ENCODE results near the gene DMRTA2. TPM values are rescaled to one million over a fixed set of nuclear protein-coding genes. Genes with fewer than 3 reads are reported as not detected.

DMRTA2 gene
- total RNA-seq, 4 donors from 2014 or later: not detected

- no peak for DNase-seq
- TF ChIP-seq POLR2A (IDR thresholded peaks at IDR 0.05) (no peak), CTCF (IDR thresholded peaks at IDR 0.05) (no peak)
- H3K9me3 ChIP-seq: no peaks in the 10 kb centered on the region
- WGBS, 2 donors: 9% methylated on average over 15 to 23 of the region's 23 CpGs
- peaks cover 46% of the 10 kb centered on the region for H3K27me3 ChIP-seq
- no peak overlapping the region for H3K4me3 ChIP-seq (replicated peaks in 1 of 3)
- intact Hi-C loops (cut with DNase I): no loop called here
- H3K27ac ChIP-seq: no peak overlapping the region
- peaks cover 4 to 41% of the 10 kb centered on the region in 2 donors for H3K4me1 ChIP-seq
- H3K36me3 ChIP-seq: no peaks in the 10 kb centered on the region
These were observed 5.7 kb downstream of the DMRTA2 start for GRCh38 chr1:50417507-50417906.

- intact Hi-C loops (cut with DNase I): no loop called here
- Histone ChIP-seq H3K27me3 (peaks cover 39% of the 10 kb centered on the region), H3K36me3 (no peaks in the 10 kb centered on the region), H3K4me1 (peaks cover 4 to 40% of the 10 kb centered on the region in 2 donors), H3K9me3 (no peaks in the 10 kb centered on the region), H3K4me3 (replicated peaks in 1 of 3) (no peak overlapping the region), H3K27ac (no peak overlapping the region)
- DNase-seq: no peak
- WGBS, 2 donors: 4 to 5% methylated on average over 32 to 41 of the region's 46 CpGs
- no peak for TF ChIP-seq POLR2A (IDR thresholded peaks at IDR 0.05)
- TF ChIP-seq CTCF (IDR thresholded peaks at IDR 0.05): no peak
These were observed 6.4 kb downstream of the DMRTA2 start for GRCh38 chr1:50416553-50417453.

GRCh38 chr1:50416150-50416527 lies 7.1 kb downstream of the DMRTA2 start:
- Histone ChIP-seq H3K27me3 (peaks cover 33% of the 10 kb centered on the region), H3K36me3 (no peaks in the 10 kb centered on the region), H3K4me1 (peaks cover 4 to 36% of the 10 kb centered on the region in 2 donors), H3K4me3 (replicated peaks in 1 of 3) (no peak overlapping the region), H3K27ac (no peak overlapping the region), H3K9me3 (no peaks in the 10 kb centered on the region)
- intact Hi-C loops (cut with DNase I): no loop called here
- WGBS, 2 donors: 1 to 3% methylated on average over 23 to 25 of the region's 25 CpGs
- TF ChIP-seq CTCF (IDR thresholded peaks at IDR 0.05) (no peak), POLR2A (IDR thresholded peaks at IDR 0.05) (no peak)
- DNase-seq: no peak

DNA sequence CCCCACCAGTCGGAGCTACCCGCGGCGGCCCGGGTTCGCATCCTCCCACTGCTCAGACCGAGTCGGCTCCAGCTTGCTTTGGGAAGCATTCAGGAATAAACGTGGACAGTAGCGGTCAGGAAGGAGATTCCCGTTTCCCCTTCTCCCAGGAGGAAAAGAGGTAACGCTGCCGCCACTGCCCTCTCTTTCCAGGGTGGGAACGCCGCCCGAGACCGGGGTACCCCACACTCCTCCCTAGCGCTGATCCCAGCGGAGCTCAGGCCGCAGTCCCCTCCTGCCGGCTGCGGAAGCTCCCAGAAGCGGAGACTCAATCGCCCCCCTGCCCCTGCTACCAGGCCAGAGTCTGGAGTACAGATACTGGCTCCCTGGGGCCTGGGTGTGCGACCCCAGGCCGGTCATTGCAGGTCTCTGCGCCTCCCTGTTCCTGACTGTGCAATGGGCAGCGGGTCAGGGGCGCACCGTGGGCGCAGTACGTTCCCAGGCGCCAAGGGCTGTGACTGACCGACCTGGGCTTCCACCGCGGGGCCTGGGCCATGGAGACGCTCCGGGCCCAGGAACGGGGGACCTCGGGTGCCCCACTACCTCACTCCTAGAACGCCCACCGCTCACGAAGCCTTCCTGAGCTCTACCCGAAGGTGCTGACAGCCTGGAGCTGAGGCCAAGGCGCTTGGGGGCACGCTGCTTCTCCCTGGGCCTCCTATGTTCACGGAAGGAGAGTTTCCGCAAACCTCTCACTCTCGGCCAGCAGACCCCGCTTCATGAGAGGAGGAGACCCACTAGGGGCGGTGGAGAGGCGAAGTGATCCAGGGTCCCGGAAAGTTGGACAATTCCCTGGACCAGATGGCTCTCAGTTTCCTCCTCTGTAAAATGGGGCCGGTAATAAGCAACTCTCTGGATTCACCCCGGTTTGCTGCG lies 7.8 kb downstream of the DMRTA2 start:
- H3K9me3 ChIP-seq: no peaks in the 10 kb centered on the region
- TF ChIP-seq POLR2A (IDR thresholded peaks at IDR 0.05): no peak
- H3K27ac ChIP-seq: no peak overlapping the region
- H3K4me1 ChIP-seq: peaks cover 4 to 29% of the 10 kb centered on the region in 2 donors
- 4 to 5% methylated on average over 20 to 27 of the region's 56 CpGs for WGBS, 2 donors
- H3K27me3 ChIP-seq: peaks cover 27% of the 10 kb centered on the region
- intact Hi-C loops (cut with DNase I): no loop called here
- no peak overlapping the region for H3K4me3 ChIP-seq (replicated peaks in 1 of 3)
- no peak for DNase-seq
- no peaks in the 10 kb centered on the region for H3K36me3 ChIP-seq

- H3K27me3 ChIP-seq: peaks cover 23% of the 10 kb centered on the region
- no peak overlapping the region for H3K27ac ChIP-seq
- no peaks in the 10 kb centered on the region for H3K36me3 ChIP-seq
- peaks cover 4 to 27% of the 10 kb centered on the region in 2 donors for H3K4me1 ChIP-seq
- H3K9me3 ChIP-seq: no peaks in the 10 kb centered on the region
- intact Hi-C loops (cut with DNase I): no loop called here
- TF ChIP-seq POLR2A (IDR thresholded peaks at IDR 0.05): no peak
- TF ChIP-seq CTCF (IDR thresholded peaks at IDR 0.05): no peak
- WGBS, 2 donors: 32 to 53% methylated on average over 4 to 7 of the region's 7 CpGs
- H3K4me3 ChIP-seq (replicated peaks in 1 of 3): no peak overlapping the region
- DNase-seq: no peak
These were observed 8.4 kb downstream of the DMRTA2 start for GRCh38 chr1:50414853-50415234.

Data from thyroid gland (tissue), 4 donors.